Activated B cell treated with CpG ODN at 0.5 μM for 24 hours (primary cell): ENCODE data around the gene PPP1CA. TPM values are rescaled to one million over a fixed set of nuclear protein-coding genes. Genes with fewer than 3 reads are reported as not detected.
A peak's percentile ranks its signal among the peaks of the same experiment; 100 is the strongest.

ENCODE experiments used
- ATAC-seq: fragments of 200-7000 bp; cut with Tn5 transposase; one replicate; pipeline ENCODE4 v1.10.0; 2021; ENCODE audit warnings: low read depth, mild to moderate bottlenecking, moderate library complexity
- CTCF ChIA-PET: fragments of 350-600 bp; sonication (Branson Sonifier 250); formaldehyde crosslinking; loops from one replicate; lab custom pipeline; 2021; ENCODE audit warnings: antibody characterized with exemption; lab: Charles Lee
- POLR2A ChIA-PET: fragments of 350-600 bp; sonication (Branson Sonifier 250); formaldehyde crosslinking; loops from one replicate; lab custom pipeline; 2021; ENCODE audit warnings: antibody characterized with exemption; lab: Charles Lee
- DNase-seq: peaks from one replicate; pipeline ENCODE4 v3.0.0; 2022
- H3K27ac Mint-ChIP-seq: one replicate; pipeline ENCODE4 v1.8.0; 2020; ENCODE audit warnings: mixed read lengths
- H3K27me3 Mint-ChIP-seq: one replicate; pipeline ENCODE4 v1.8.0; 2021; ENCODE audit warnings: mixed read lengths
- H3K36me3 Mint-ChIP-seq: one replicate; pipeline ENCODE4 v1.8.0; 2021; ENCODE audit warnings: low read depth, mixed read lengths
- H3K4me1 Mint-ChIP-seq: one replicate; pipeline ENCODE4 v1.8.0; 2021; ENCODE audit warnings: mixed read lengths
- H3K4me3 Mint-ChIP-seq: one replicate; pipeline ENCODE4 v1.8.0; 2020; ENCODE audit warnings: mild to moderate bottlenecking, mixed read lengths
- H3K9me3 Mint-ChIP-seq: one replicate; pipeline ENCODE4 v1.8.0; 2020; ENCODE audit warnings: mixed read lengths
- intact Hi-C: fragments of 100-400 bp; cut with micrococcal nuclease; formaldehyde crosslinking; loops from one replicate; pipeline ENCODE4 v1.15.1; 2024
- total RNA-seq: library from RNA; stranded (reverse); gene quantifications from 2 replicates; pipeline ENCODE4 v1.2.3, GENCODE V29; 2022
- TF ChIP-seq, protein P1 (sequence below): fragments of 200-600 bp; IDR thresholded peaks from one replicate; pipeline ENCODE4 v1.8.0; 2022; ENCODE audit warnings: antibody characterized with exemption, mild to moderate bottlenecking

The PPP1CA gene
- total RNA-seq, 1 donor from 2014 or later = 349 TPM

DNA sequence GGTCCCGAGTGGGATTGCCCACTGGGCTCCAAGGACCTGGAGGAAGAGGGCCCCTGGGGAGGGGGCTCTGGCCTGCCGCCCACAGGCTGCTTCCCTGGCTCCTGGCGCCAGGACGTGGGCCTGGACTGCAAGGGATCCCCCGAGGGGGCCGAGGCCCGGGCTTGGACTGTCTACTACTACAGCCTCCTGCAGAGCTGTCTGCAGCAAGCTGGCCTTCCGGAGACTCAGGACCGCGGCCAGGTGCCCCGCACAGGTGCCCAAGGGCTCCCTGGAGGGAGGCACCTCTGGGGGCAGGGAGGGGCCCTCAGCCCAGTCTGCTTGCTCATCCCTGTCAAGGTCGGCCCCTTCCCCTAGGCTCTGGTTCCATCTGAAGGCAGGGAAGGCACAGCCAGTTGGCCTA lies 15.8 kb upstream of the PPP1CA start:
- H3K27ac Mint-ChIP-seq = peak overlapping the region; percentile 90
- ChIA-PET CTCF (interaction anchor here (1.4 to 5.0 kb wide), 4 partner anchors 10 to 35 kb away, joined by 3 to 53 read pairs (median 4); partner anchors contain the start of genes PPP1CA, PTPRCAP and TBC1D10C), POLR2A (interaction anchor here (0.6 to 13.9 kb wide), 16 partner anchors 9 to 389 kb away, joined by 3 to 404 read pairs (median 8); partner anchors contain the start of genes AIP, CDK2AP2, GSTP1 and PITPNM1)
- H3K36me3 Mint-ChIP-seq = no peaks in the 10 kb centered on the region
- peaks cover 69% of the 10 kb centered on the region for H3K4me1 Mint-ChIP-seq
- no peaks in the 10 kb centered on the region for H3K27me3 Mint-ChIP-seq
- intact Hi-C loops = no loop called here
- TF ChIP-seq, protein P1, sequence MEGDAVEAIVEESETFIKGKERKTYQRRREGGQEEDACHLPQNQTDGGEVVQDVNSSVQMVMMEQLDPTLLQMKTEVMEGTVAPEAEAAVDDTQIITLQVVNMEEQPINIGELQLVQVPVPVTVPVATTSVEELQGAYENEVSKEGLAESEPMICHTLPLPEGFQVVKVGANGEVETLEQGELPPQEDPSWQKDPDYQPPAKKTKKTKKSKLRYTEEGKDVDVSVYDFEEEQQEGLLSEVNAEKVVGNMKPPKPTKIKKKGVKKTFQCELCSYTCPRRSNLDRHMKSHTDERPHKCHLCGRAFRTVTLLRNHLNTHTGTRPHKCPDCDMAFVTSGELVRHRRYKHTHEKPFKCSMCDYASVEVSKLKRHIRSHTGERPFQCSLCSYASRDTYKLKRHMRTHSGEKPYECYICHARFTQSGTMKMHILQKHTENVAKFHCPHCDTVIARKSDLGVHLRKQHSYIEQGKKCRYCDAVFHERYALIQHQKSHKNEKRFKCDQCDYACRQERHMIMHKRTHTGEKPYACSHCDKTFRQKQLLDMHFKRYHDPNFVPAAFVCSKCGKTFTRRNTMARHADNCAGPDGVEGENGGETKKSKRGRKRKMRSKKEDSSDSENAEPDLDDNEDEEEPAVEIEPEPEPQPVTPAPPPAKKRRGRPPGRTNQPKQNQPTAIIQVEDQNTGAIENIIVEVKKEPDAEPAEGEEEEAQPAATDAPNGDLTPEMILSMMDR = no peak
- H3K4me3 Mint-ChIP-seq = no peak overlapping the region
- DNase-seq (no peak), ATAC-seq (no peak)
- no peaks in the 10 kb centered on the region for H3K9me3 Mint-ChIP-seq

DNA sequence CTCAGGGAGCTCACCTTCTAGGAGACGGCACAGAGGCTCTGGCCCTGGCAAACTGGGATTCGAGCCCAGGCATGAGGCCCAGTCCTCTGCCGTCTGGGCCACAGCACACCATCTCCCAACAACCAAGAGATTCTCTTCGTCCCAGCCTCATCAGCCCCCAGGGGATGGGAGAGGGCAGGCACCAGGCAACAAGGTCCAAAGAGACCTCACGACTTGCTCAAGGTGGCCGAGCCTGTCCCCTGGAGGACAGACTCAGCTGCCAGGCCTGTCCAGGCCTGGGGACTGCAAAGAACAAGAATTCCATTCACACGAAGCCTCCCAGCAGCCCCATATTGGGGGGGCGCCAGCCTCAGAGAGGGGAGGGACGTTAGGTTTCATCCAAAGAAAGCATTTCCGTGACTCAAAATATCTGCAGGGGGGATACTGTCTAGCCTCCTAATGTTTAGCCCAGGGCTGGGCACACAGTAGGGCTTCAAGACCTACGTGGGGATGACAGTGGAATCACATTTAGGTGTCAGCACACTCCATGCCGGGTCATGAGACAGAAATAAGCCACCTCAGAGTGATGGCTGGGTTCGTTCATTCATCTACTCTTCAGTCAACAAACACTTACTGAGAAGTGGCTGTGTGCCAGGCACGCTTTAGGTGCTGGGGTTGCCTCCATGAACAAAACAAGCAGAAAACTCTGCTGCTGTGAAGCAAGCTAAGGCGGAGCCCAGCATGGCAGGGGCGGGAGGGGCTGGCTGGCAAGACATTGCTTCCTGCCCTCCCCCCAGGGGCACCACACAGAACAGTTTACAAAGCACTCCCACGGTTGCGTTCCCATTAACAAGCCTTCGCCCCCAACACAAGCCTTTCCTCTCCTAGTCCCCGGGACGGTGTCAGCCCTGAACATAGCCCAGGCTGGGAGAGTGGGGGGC lies 15.0 kb upstream of the PPP1CA start:
- no peak for DNase-seq
- intact Hi-C loops = no loop called here

DNA sequence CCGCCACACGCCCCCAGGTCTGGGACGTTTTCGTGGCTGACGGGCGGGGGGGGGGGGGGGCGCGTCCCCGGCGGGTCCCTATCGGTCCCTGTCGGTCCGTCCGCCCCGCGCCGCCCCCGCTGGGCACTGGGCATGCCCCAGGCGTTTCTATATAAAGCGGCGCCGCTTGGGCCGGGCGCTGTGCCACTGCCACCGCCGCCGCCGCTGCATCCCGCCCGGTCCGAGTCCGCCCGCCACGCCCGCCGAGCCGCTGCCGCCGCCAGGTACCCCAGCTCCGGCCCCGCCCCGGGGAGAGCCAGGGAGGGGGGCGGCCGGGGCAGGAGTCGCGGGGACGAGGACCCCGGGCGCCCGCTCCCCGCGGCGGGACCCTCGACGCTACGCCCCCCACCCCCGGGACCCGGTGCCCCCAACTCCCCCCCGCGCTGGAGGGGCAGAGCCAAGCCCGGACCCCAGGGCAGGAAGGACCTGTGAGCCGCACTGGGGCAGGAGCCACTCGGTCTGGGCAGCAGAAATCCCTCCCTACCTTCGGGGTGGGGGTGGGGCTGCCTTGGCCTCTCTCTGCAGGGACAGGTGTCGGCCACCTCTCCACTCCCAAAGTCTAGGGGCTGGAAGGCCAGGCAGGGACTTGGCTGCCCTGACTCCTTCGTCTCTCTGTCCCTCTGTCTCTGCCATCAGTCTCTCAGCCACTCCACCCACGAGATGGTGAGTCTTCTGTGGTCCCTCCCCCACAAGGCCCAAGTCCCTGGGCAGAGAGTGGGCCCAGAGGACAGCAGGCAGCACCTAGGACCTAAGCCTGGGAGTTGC lies 14.0 kb upstream of the PPP1CA start, which contains the start of gene CARNS1:
TSS of gene CARNS1 (plus strand) at position 178 of the 804 bp plus-strand sequence. CDS start at position 700, 522 bp downstream.
- Mint-ChIP-seq H3K36me3 (no peaks in the 10 kb centered on the region), H3K9me3 (no peaks in the 10 kb centered on the region), H3K27me3 (no peaks in the 10 kb centered on the region), H3K27ac (peak within 1 kb of the TSS; percentile 90), H3K4me3 (peak within 1 kb of the TSS; percentile 83), H3K4me1 (peaks cover 83% of the 10 kb centered on the region)
- ATAC-seq = no peak
- ChIA-PET CTCF (interaction anchor here (0.8 kb wide), 1 partner anchor 14 kb away, joined by 3 read pairs; the partner anchor contains the start of gene PPP1CA), POLR2A (interaction anchor here (0.5 to 13.9 kb wide), 6 partner anchors 8 to 289 kb away, joined by 5 to 404 read pairs (median 60); partner anchors contain the start of genes PPP1CA, PTPRCAP, RPS6KB2 and TBC1D10C)
- TF ChIP-seq, protein P1 = no peak
- intact Hi-C loops = no loop called here
- DNase-seq = no peak

More for the DNA sequence above, 15.0 kb upstream of the PPP1CA start:
- ChIA-PET POLR2A (interaction anchor here (0.5 to 13.9 kb wide), 11 partner anchors 9 to 290 kb away, joined by 3 to 404 read pairs (median 18); partner anchors contain the start of genes PITPNM1, POLD4, PPP1CA and PTPRCAP), CTCF (interaction anchor here (0.8 to 5.0 kb wide), 3 partner anchors 14 to 34 kb away, joined by 3 to 53 read pairs (median 5); partner anchors contain the start of genes PPP1CA and TBC1D10C)
- ATAC-seq = no peak
- Mint-ChIP-seq H3K27me3 (no peaks in the 10 kb centered on the region), H3K27ac (peak overlapping the region; percentile 90), H3K9me3 (no peaks in the 10 kb centered on the region), H3K36me3 (no peaks in the 10 kb centered on the region), H3K4me3 (peak overlapping the region; percentile 72), H3K4me1 (peaks cover 77% of the 10 kb centered on the region)
- TF ChIP-seq, protein P1 = no peak

DNA sequence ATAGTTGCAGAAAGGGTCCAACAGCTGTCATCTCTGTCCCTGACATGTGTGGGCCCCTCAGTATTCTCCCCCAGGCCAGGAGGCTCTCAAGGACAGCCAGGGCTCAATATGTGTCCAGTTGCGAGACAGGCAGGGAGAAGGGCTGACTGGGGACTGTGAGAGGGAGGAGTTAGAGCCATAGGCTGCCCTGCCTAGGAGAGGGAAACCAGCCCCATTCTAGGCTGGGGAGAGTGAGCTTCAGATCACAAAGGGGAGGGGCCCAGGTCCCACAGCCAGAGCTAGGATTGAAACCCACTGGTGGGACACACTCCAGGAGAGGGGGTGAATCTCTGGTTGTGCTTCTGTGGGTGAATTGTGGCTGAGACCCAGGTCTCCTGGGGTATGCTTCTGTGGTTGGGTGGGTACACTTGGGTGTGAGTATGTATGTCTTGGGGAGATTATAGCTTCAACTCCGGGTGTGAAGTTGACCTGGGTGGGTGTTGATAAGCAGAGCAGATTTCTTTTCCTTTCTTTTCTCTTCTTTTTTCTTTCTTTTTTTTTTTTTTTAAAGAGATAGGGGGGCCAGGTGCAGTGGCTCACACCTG lies 11.7 kb upstream of the PPP1CA start:
- ChIA-PET CTCF (interaction anchor here (2.8 to 3.2 kb wide), 2 partner anchors 10 to 12 kb away, joined by 9 to 18 read pairs; partner anchors contain the start of genes PPP1CA and TBC1D10C), POLR2A (interaction anchor here (0.5 to 13.9 kb wide), 21 partner anchors 11 to 1149 kb away, joined by 3 to 404 read pairs (median 5); partner anchors contain the start of genes AIP, CDK2AP2, CORO1B and POLD4)
- peak overlapping the region; percentile 76 for H3K27ac Mint-ChIP-seq
- peak overlapping the region; percentile 41 for H3K4me3 Mint-ChIP-seq
- peaks cover 84% of the 10 kb centered on the region for H3K4me1 Mint-ChIP-seq
- intact Hi-C loops = no loop called here
- TF ChIP-seq, protein P1 = no peak
- ATAC-seq = no peak
- no peaks in the 10 kb centered on the region for H3K9me3 Mint-ChIP-seq
- H3K27me3 Mint-ChIP-seq = no peaks in the 10 kb centered on the region
- H3K36me3 Mint-ChIP-seq = peaks cover 4% of the 10 kb centered on the region
- no peak for DNase-seq
